Ovary (tissue), 9 donors: Measurements from ENCODE around the gene NEMP1. TPM values are rescaled to one million over a fixed set of nuclear protein-coding genes. Genes with fewer than 3 reads are reported as not detected.

Experiments used
- DNase-seq, 5 donors: peaks; one replicate each; pipeline ENCODE4 v3.0.0-alpha.2; 2019 to 2020
- H3K27ac ChIP-seq, 2 donors: fragments of 200-600 bp; one replicate each; pipeline versions ENCODE4 v1.5.1 to v1.8.0; 2019 to 2022
- H3K27me3 ChIP-seq: fragments of 200-600 bp; one replicate; pipeline ENCODE4 v1.8.0; 2022
- H3K36me3 ChIP-seq: fragments of 200-600 bp; sonication (generic); one replicate; pipeline ENCODE4 v1.5.1; 2019
- H3K4me1 ChIP-seq: one replicate; pipeline ENCODE4 v1.8.1; 2013; ENCODE audit warnings: mild to moderate bottlenecking, moderate library complexity; ENCODE audit not compliant: insufficient read depth
- H3K4me3 ChIP-seq: fragments of 200-600 bp; sonication (generic); one replicate; pipeline ENCODE4 v1.5.1; 2017
- H3K9me3 ChIP-seq, 2 donors: fragments of 200-600 bp in 1 of 2; sonication (generic) in 1 of 2; one replicate each; pipeline versions ENCODE4 v1.5.1 to v1.8.1; 2013 to 2019; ENCODE audit warnings: mild to moderate bottlenecking in 1 of 2, moderate library complexity in 1 of 2
- CTCF ChIP-seq, 3 donors: fragments of 450-650 bp in 2 of 3; fragments of 200-600 bp in 1 of 3; IDR thresholded peaks; one replicate each; pipeline versions ENCODE4 v1.5.1 to v1.8.0; 2016 to 2022; ENCODE audit warnings: antibody characterized with exemption in 3 of 3, mild to moderate bottlenecking in 1 of 3
- EP300 ChIP-seq: sonication (generic); formaldehyde crosslinking; IDR thresholded peaks from one replicate; pipeline ENCODE4 v1.6.1; 2017; ENCODE audit warnings: antibody characterized with exemption
- POLR2A ChIP-seq: fragments of 450-650 bp; IDR thresholded peaks from one replicate; pipeline ENCODE4 v1.6.1; 2017; ENCODE audit warnings: antibody characterized with exemption, mild to moderate bottlenecking, moderate library complexity
- WGBS, 3 donors: extraction: QIAGEN DNeasy Blood & Tissue Kit in 1 of 3; methylation state at CpG; one replicate each; pipeline versions ENCODE4 v1.1.5 to v1.1.7; 2013 to 2017; 5-methylcytosine and 5-hydroxymethylcytosine counted together
- intact Hi-C, 4 donors: fragments of 100-400 bp; cut with DNase I; formaldehyde crosslinking; loops; one replicate each; pipeline versions ENCODE4 v1.11.0 to v1.15.1; 2022 to 2023
- polyA plus RNA-seq, 2 donors: library from polyadenylated mRNA; stranded (reverse); fragments of 200-250 nt in 1 of 2; fragments of 350-450 nt in 1 of 2; fragmentation: Illumina TruSeq in 1 of 2; extraction: RNeasy Lipid Tissue Mini Kit (QIAGEN cat#74804) in 1 of 2; gene quantifications; one replicate each; pipeline ENCODE4 v1.2.3, GENCODE V29; 2013 to 2014
- total RNA-seq, 7 donors: library from RNA; depleted of rRNA in 2 of 7; stranded (reverse); fragments of >200 nt in 2 of 7; fragmentation: NEBNext Ultra II Directional in 3 of 7; extraction: Animal tissue kit (Norgen Biotek cat#: 25700) in 3 of 7; gene quantifications; one replicate each; pipeline versions ENCODE4 v1.1.0 to v1.2.4, GENCODE V29; 2016 to 2023
- donor health status: DM: no; HTN: no; CAD: no; lungs with moderate emphysema.
- donor health status: DM: no; HTN: no; CAD: no.
- donor health status: Bipolar disorder and iron deficiency.
- donor health status: DM: yes; HTN: yes; CAD: no.
- donor health status: DM: no; HTN: no; CAD: no.
- donor health status: DM: yes; HTN: yes; CAD: no.

NEMP1 gene
- total and polyA plus RNA-seq, 9 donors, result 5.8 to 14.9 (median 10.8) TPM

DNA sequence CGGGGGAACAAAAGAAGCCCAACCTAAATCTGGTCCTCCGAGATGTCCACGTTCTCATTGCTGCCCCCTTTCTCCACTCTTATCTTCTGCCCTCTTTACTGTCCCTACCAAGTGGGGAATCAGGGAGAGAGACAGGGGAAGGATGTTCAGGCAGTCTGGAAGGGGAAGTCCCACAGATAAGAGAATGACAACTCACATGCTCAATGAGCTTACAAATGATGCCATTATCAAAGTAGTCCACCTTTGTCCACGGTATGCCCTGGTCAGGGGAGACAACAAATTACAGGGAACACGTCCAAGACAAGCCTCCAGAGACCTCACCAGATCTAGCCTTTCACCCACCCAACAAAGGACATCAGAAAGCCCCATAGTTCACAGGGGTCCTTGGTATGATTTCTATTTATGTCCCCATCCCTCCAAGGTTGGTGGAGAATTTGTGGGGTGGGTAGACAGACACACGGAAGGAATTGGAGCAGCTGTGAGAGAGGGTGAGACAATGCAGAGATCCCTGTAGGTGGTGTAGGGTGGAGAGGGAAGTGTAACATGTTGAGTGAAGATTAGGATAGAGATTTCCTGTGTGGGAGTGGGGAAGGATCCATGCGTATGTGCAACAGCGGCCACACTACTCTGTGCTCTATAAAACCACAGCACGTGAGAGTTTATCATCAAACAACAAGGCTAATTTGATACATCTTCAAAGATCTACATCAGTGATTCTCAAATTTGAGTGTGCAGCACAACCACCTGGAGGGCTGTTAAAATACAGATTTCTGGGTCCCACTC, 39.4 kb downstream of the NEMP1 start:
- TF ChIP-seq CTCF (IDR thresholded peaks at IDR 0.05), result no peak
- TF ChIP-seq EP300, result no peak
- TF ChIP-seq POLR2A, result no peak
- Histone ChIP-seq H3K4me3 (no peak overlapping the region), H3K27me3 (no peaks in the 10 kb centered on the region), H3K9me3 (no peaks in the 10 kb centered on the region), H3K36me3 (no peaks in the 10 kb centered on the region), H3K27ac (no peak overlapping the region), H3K4me1 (no peaks in the 10 kb centered on the region)
- 72 to 77% (median 77%) methylated on average over 9 of the region's 9 CpGs for WGBS, 3 donors
- no peak for DNase-seq
- intact Hi-C loops, result no loop called here

DNA sequence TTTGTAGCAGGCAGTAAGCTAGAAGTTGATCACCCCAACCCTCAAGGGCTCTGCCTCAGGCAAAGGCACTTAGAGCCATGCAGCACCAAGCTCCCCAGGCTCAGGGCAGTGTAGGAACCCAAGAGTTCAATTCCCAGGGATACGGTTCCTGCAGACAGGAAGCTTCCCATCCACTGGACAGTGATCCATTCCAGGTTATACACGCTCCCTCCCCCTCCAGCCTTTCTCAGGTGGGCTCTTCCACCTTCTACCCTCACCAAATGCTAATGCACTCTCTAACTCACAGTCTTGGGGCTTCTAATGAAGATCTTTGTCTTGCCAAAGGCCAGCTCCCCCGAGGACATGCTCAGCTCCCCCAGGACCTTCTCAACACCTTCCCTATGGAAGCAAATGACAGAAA, 41.3 kb downstream of the NEMP1 start:
- no peak for TF ChIP-seq EP300
- TF ChIP-seq CTCF (IDR thresholded peaks at IDR 0.05), result no peak
- no peak for TF ChIP-seq POLR2A
- intact Hi-C loops, result no loop called here
- H3K27ac ChIP-seq, result no peak overlapping the region
- H3K36me3 ChIP-seq, result no peaks in the 10 kb centered on the region
- no peak for DNase-seq
- no peaks in the 10 kb centered on the region for H3K9me3 ChIP-seq
- no peaks in the 10 kb centered on the region for H3K27me3 ChIP-seq
- H3K4me1 ChIP-seq, result no peaks in the 10 kb centered on the region
- WGBS, 3 donors, result 64 to 69% (median 66%) methylated on average over 3 of the region's 3 CpGs
- no peak overlapping the region for H3K4me3 ChIP-seq

- intact Hi-C loops, result no loop called here
- TF ChIP-seq CTCF (IDR thresholded peaks at IDR 0.05) (no peak), EP300 (no peak), POLR2A (no peak)
- Histone ChIP-seq H3K4me1 (no peaks in the 10 kb centered on the region), H3K36me3 (no peaks in the 10 kb centered on the region), H3K4me3 (no peak overlapping the region), H3K9me3 (no peaks in the 10 kb centered on the region), H3K27ac (no peak overlapping the region), H3K27me3 (no peaks in the 10 kb centered on the region)
- WGBS, 3 donors, result 87 to 95% (median 93%) methylated on average over 3 of the region's 3 CpGs
- DNase-seq, result no peak
Observed at GRCh38 chr12:57033431-57033830, 45.2 kb downstream of the NEMP1 start.

- Histone ChIP-seq H3K27me3 (no peaks in the 10 kb centered on the region), H3K4me1 (no peaks in the 10 kb centered on the region), H3K4me3 (no peak overlapping the region), H3K36me3 (no peaks in the 10 kb centered on the region), H3K27ac (no peak overlapping the region), H3K9me3 (no peaks in the 10 kb centered on the region)
- DNase-seq, result no peak
- intact Hi-C loops, result no loop called here
- WGBS, 3 donors, result 73 to 81% (median 77%) methylated on average over 7 of the region's 7 CpGs
- TF ChIP-seq POLR2A, result no peak
- TF ChIP-seq EP300, result no peak
- TF ChIP-seq CTCF (IDR thresholded peaks at IDR 0.05), result no peak
Observed at GRCh38 chr12:57031789-57032188, 46.8 kb downstream of the NEMP1 start.
